Stomach (tissue), 9 donors: ENCODE data around the gene PDHX. TPM values are rescaled to one million over a fixed set of nuclear protein-coding genes. Genes with fewer than 3 reads are reported as not detected.

Experiments used
- DNase-seq, 2 donors: peaks; one replicate each; pipeline versions ENCODE4 v3.0.0 to v3.0.0-alpha.2; 2013 to 2019
- H3K27ac ChIP-seq, 5 donors: fragments of 200-600 bp in 4 of 5; sonication (generic) in 4 of 5; one replicate each; pipeline ENCODE4 v1.5.1; 2013 to 2019; ENCODE audit warnings: mild to moderate bottlenecking in 1 of 5, moderate library complexity in 1 of 5
- H3K27me3 ChIP-seq, 3 donors: fragments of 200-600 bp; sonication (generic); one replicate each; pipeline ENCODE4 v1.5.1; 2017 to 2019; ENCODE audit warnings: mixed run types in 1 of 3
- H3K36me3 ChIP-seq, 4 donors: fragments of 200-600 bp; sonication (generic); 1 replicate in 3 of 4; 2 replicates in 1 of 4; pipeline ENCODE4 v1.5.1; 2016 to 2019
- H3K4me1 ChIP-seq, 4 donors: fragments of 200-600 bp; sonication (generic); one replicate each; pipeline ENCODE4 v1.5.1; 2016 to 2019
- H3K4me3 ChIP-seq, 4 donors: fragments of 200-600 bp; sonication (generic) in 3 of 4; one replicate each; pipeline ENCODE4 v1.5.1; 2016 to 2019; ENCODE audit warnings: mild to moderate bottlenecking in 1 of 4
- H3K9me3 ChIP-seq, 4 donors: fragments of 200-600 bp; sonication (generic); one replicate each; pipeline ENCODE4 v1.5.1; 2016 to 2019
- CTCF ChIP-seq, 7 experiments: fragments of 450-650 bp in 4 of 7; fragments of 200-600 bp in 3 of 7; sonication (generic) in 3 of 7; IDR thresholded peaks; one replicate each; pipeline ENCODE4 v1.5.1; 2016 to 2019; ENCODE audit warnings: antibody characterized with exemption in 7 of 7, control low read depth in 2 of 7, mild to moderate bottlenecking in 1 of 7
- EP300 ChIP-seq: sonication (generic); formaldehyde crosslinking; IDR thresholded peaks from one replicate; pipeline ENCODE4 v1.6.1; 2017; ENCODE audit warnings: antibody characterized with exemption
- POLR2A ChIP-seq, 4 donors: fragments of 450-650 bp; IDR thresholded peaks; one replicate each; pipeline ENCODE4 v1.6.1; 2016; ENCODE audit warnings: antibody characterized with exemption in 4 of 4, control low read depth in 2 of 4, mild to moderate bottlenecking in 1 of 4, moderate library complexity in 1 of 4
- POLR2AphosphoS5 ChIP-seq, 3 donors: sonication (generic); formaldehyde crosslinking; IDR thresholded peaks; one replicate each; pipeline ENCODE4 v1.6.1; 2016; ENCODE audit warnings: antibody characterized with exemption in 3 of 3
- WGBS, 5 donors: extraction: QIAGEN DNeasy Blood & Tissue Kit in 3 of 5; methylation state at CpG; one replicate each; pipeline versions ENCODE4 v1.1.5 to v1.1.7; 2013 to 2018; 5-methylcytosine and 5-hydroxymethylcytosine counted together
- intact Hi-C: fragments of 100-400 bp; cut with DNase I; formaldehyde crosslinking; loops from one replicate; pipeline ENCODE4 v1.15.1; 2023; ENCODE audit warnings: low total_unique reads
- polyA plus RNA-seq, 3 donors: library from polyadenylated mRNA; stranded (reverse); fragments of 200-250 nt; gene quantifications; one replicate each; pipeline ENCODE4 v1.2.3, GENCODE V29; 2013
- total RNA-seq, 5 donors: library from RNA; depleted of rRNA; stranded (reverse); fragments of >200 nt; gene quantifications; one replicate each; pipeline versions ENCODE4 v1.1.0 to v1.2.3, GENCODE V29; 2014 to 2016
- donor health status: healthy with polysubstance abuse.
- donor health status: Bipolar disorder and iron deficiency.
- donor health status: healthy.

PDHX gene
- total and polyA plus RNA-seq, 8 donors: 4.1 to 45.9 (median 23.3) TPM

GRCh38 chr11:34948696-34949095 lies 32.3 kb downstream of the PDHX start:
- Histone ChIP-seq H3K36me3 (peaks cover 0 to 7% (median 4%) of the 10 kb centered on the region in 4 donors), H3K4me1 (peaks cover 0 to 17% (median 9%) of the 10 kb centered on the region in 4 donors), H3K27ac (no peak overlapping the region), H3K4me3 (no peak overlapping the region), H3K27me3 (no peaks in the 10 kb centered on the region), H3K9me3 (peaks cover 0 to 7% (median 0%) of the 10 kb centered on the region in 4 donors)
- intact Hi-C loops: no loop called here
- peak in 1 of 2 donors; percentile 51 for DNase-seq
- TF ChIP-seq POLR2A (IDR thresholded peaks at IDR 0.05) (no peak), POLR2AphosphoS5 (IDR thresholded peaks at IDR 0.05) (no peak), EP300 (no peak), CTCF (IDR thresholded peaks at IDR 0.05) (no peak)

GRCh38 chr11:34953955-34954354 lies 37.5 kb downstream of the PDHX start:
- no peaks in the 10 kb centered on the region for H3K9me3 ChIP-seq
- no peak overlapping the region for H3K27ac ChIP-seq
- no peak overlapping the region for H3K4me3 ChIP-seq
- DNase-seq: no peak
- WGBS, 5 donors: 74 to 90% (median 76%) methylated on average over 1 of the region's 1 CpG
- peaks cover 0 to 22% (median 12%) of the 10 kb centered on the region in 4 donors for H3K36me3 ChIP-seq
- TF ChIP-seq POLR2A (IDR thresholded peaks at IDR 0.05) (no peak), CTCF (IDR thresholded peaks at IDR 0.05) (no peak), EP300 (no peak), POLR2AphosphoS5 (IDR thresholded peaks at IDR 0.05) (no peak)
- peaks cover 0 to 12% (median 6%) of the 10 kb centered on the region in 4 donors for H3K4me1 ChIP-seq
- intact Hi-C loops: no loop called here
- no peaks in the 10 kb centered on the region for H3K27me3 ChIP-seq

GRCh38 chr11:34957206-34957605 lies 40.8 kb downstream of the PDHX start:
- no peak overlapping the region for H3K27ac ChIP-seq
- H3K9me3 ChIP-seq: no peaks in the 10 kb centered on the region
- no peak overlapping the region for H3K4me3 ChIP-seq
- DNase-seq: no peak
- TF ChIP-seq EP300 (no peak), POLR2A (IDR thresholded peaks at IDR 0.05) (no peak), CTCF (IDR thresholded peaks at IDR 0.05) (no peak), POLR2AphosphoS5 (IDR thresholded peaks at IDR 0.05) (no peak)
- H3K27me3 ChIP-seq: no peaks in the 10 kb centered on the region
- 87 to 94% (median 92%) methylated on average over 5 of the region's 5 CpGs for whole genome bisulfite sequencing, 5 donors
- peaks cover 0 to 33% (median 4%) of the 10 kb centered on the region in 4 donors for H3K4me1 ChIP-seq
- intact Hi-C loops: no loop called here
- peaks cover 0 to 17% (median 12%) of the 10 kb centered on the region in 4 donors for H3K36me3 ChIP-seq

- no peak for DNase-seq
- intact Hi-C loops: no loop called here
- Histone ChIP-seq H3K36me3 (peaks cover 0 to 17% (median 12%) of the 10 kb centered on the region in 4 donors), H3K27me3 (no peaks in the 10 kb centered on the region), H3K4me1 (peaks cover 0 to 34% (median 4%) of the 10 kb centered on the region in 4 donors), H3K9me3 (no peaks in the 10 kb centered on the region), H3K27ac (no peak overlapping the region), H3K4me3 (no peak overlapping the region)
- WGBS, 5 donors: 88 to 96% (median 90%) methylated on average over 3 of the region's 3 CpGs
- no peak for TF ChIP-seq CTCF (IDR thresholded peaks at IDR 0.05)
Observed at GRCh38 chr11:34957606-34958005, 41.2 kb downstream of the PDHX start.
